ENCODE results near the gene SYNE1.

- TF ChIP-seq POLR2A (IDR thresholded peaks at IDR 0.05) (no peak), CTCF (IDR thresholded peaks at IDR 0.05) (no peak)
These were observed 137.2 kb downstream of the SYNE1 start for GRCh38 chr6:152499931-152500330.

Data from ovary (tissue), 3 donors.